ENCODE data around the gene CDK6. TPM values are rescaled to one million over a fixed set of nuclear protein-coding genes. Genes with fewer than 3 reads are reported as not detected.

The CDK6 gene
- total and polyA plus RNA-seq, 10 donors = 0.91 to 37.8 (median 25.5) TPM

DNA sequence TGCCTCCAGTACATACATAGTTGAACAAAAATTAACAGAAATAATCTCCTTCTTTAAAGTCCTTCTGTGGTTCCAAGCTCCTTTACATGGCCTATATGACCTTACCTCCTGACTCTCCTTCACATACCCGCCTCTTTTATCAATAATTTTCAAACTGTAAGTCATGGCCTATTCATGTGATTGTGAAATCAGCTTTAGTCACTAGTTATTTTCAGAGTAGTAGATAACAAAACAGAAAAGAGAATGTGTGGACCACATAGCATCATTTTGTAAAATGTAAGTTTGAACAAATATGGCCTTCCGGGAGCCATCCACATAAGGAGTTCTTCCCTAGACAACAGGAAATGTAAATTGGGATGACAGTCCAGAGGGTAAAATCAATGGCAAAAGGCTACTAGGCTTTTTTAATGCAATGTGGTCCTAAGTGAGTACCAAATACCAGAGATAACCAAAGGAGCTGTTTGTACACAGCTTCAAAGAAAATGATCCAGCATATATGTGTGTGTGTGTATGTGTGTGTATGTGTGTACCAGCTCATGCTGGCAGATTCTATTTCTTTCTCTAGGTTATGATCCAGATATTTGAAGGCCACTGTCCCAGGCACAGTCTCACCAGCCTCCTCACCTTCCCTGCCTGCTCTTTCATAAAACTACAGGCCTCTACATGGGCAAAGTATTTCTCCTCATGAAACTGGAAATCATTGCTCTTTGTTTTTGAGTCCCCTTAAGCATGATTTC, 233.9 kb downstream of the CDK6 start:
- Histone ChIP-seq H3K27ac (no peak overlapping the region), H3K27me3 (replicated peaks in 1 of 7) (no peaks in the 10 kb centered on the region), H3K9me3 (no peaks in the 10 kb centered on the region), H3K4me3 (no peak overlapping the region), H3K36me3 (peaks cover 0 to 4% (median 0%) of the 10 kb centered on the region in 6 donors), H3K4me1 (no peaks in the 10 kb centered on the region)
- intact Hi-C loops (cut with DNase I; ENCODE audit: low total_unique reads) = no loop called here
- DNase-seq = no peak
- TF ChIP-seq POLR2AphosphoS5 (IDR thresholded peaks at IDR 0.05) = no peak
- no peak for TF ChIP-seq POLR2A (IDR thresholded peaks at IDR 0.05)
- TF ChIP-seq, protein P1, sequence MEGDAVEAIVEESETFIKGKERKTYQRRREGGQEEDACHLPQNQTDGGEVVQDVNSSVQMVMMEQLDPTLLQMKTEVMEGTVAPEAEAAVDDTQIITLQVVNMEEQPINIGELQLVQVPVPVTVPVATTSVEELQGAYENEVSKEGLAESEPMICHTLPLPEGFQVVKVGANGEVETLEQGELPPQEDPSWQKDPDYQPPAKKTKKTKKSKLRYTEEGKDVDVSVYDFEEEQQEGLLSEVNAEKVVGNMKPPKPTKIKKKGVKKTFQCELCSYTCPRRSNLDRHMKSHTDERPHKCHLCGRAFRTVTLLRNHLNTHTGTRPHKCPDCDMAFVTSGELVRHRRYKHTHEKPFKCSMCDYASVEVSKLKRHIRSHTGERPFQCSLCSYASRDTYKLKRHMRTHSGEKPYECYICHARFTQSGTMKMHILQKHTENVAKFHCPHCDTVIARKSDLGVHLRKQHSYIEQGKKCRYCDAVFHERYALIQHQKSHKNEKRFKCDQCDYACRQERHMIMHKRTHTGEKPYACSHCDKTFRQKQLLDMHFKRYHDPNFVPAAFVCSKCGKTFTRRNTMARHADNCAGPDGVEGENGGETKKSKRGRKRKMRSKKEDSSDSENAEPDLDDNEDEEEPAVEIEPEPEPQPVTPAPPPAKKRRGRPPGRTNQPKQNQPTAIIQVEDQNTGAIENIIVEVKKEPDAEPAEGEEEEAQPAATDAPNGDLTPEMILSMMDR (IDR thresholded peaks at IDR 0.05 in 8 of 11, conservative IDR thresholded peaks at IDR 0.05 in 3 of 11) = no peak
- 90 to 96% (median 95%) methylated on average over 2 of the region's 2 CpGs for WGBS, 5 donors

DNA sequence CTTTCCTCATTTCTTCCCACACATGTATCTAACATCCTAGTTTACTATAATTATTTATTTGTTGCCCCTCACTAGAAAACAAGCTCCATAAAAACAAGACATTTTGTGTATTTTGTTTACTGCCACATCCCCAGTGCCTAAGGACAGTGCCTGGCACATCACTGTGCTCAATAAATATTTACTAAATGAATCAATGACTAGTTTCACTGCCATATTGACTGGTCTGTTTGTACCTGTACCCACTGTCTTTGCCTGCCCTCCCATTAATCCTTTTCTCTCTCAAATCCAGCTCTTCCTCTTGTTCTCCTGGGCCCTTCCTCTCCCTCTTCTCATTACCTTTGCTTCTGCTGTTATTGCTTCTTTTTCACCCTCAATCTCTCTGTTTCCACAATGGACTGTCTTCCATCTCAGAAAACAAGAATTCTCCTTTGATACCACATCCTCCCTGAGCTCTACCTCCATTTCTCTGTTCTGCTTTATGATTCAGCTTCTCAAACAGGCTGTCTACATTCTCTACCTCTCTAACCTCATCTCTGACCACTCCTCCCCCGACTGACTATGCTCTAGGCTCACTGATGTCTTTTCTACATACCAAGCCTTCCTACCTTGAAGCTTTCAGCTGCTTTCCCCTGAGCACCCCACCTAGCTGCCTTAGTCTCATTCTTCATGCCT, 237.9 kb downstream of the CDK6 start:
- intact Hi-C loops (cut with DNase I; ENCODE audit: low total_unique reads) = no loop called here
- no peaks in the 10 kb centered on the region for H3K36me3 ChIP-seq
- WGBS, 5 donors = 46 to 70% (median 63%) methylated on average over 1 of the region's 1 CpG

DNA sequence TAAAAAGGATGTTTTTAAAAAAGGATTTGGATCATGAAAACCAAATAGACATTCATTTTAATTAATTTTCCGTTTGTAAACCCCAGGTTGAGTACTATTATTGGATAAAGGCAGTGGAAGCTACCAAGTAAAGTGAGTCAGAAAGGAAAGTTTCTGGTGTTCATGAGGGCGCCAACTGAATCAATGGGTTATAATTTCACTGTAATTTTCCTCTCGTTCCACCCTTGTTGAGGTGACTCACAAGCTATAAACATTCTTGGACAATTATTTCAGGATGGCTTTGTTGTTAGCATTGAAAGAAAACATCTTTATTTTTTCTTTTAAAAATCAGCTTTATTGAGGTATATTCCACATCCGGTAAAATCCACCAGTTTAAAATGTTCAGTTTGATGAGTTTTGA, 241.1 kb downstream of the CDK6 start:
- intact Hi-C loops (cut with DNase I; ENCODE audit: low total_unique reads) = no loop called here

More for the DNA sequence above, 237.9 kb downstream of the CDK6 start:
- Histone ChIP-seq H3K27ac (no peak overlapping the region), H3K4me3 (no peak overlapping the region), H3K9me3 (no peaks in the 10 kb centered on the region), H3K4me1 (no peaks in the 10 kb centered on the region), H3K27me3 (replicated peaks in 1 of 7) (no peaks in the 10 kb centered on the region)
- DNase-seq = no peak
- TF ChIP-seq, protein P1 (IDR thresholded peaks at IDR 0.05 in 8 of 11, conservative IDR thresholded peaks at IDR 0.05 in 3 of 11) = no peak
- TF ChIP-seq POLR2AphosphoS5 (IDR thresholded peaks at IDR 0.05) = no peak
- TF ChIP-seq POLR2A (IDR thresholded peaks at IDR 0.05) = no peak

More for the DNA sequence above, 241.1 kb downstream of the CDK6 start:
- no peak for DNase-seq
- Histone ChIP-seq H3K9me3 (no peaks in the 10 kb centered on the region), H3K27me3 (replicated peaks in 1 of 7) (no peaks in the 10 kb centered on the region), H3K4me3 (no peak overlapping the region), H3K4me1 (peaks cover 0 to 9% (median 8%) of the 10 kb centered on the region in 6 donors), H3K27ac (no peak overlapping the region), H3K36me3 (no peaks in the 10 kb centered on the region)
- TF ChIP-seq, protein P1 (IDR thresholded peaks at IDR 0.05 in 8 of 11, conservative IDR thresholded peaks at IDR 0.05 in 3 of 11) = no peak
- TF ChIP-seq POLR2A (IDR thresholded peaks at IDR 0.05) (no peak), POLR2AphosphoS5 (IDR thresholded peaks at IDR 0.05) (no peak)
- WGBS, 5 donors = 72 to 82% (median 78%) methylated on average over 4 of the region's 4 CpGs

Measured in spleen (tissue), 11 donors.